Globus pallidus (tissue), 1 donor: ENCODE results near the gene TANC1.
A peak's percentile ranks its signal among the peaks of the same experiment; 100 is the strongest.

Experiments
- DNase-seq: peaks from one replicate; pipeline ENCODE4 v3.0.0-alpha.2; 2015; ENCODE audit warnings: low spot score

The TANC1 gene

DNA sequence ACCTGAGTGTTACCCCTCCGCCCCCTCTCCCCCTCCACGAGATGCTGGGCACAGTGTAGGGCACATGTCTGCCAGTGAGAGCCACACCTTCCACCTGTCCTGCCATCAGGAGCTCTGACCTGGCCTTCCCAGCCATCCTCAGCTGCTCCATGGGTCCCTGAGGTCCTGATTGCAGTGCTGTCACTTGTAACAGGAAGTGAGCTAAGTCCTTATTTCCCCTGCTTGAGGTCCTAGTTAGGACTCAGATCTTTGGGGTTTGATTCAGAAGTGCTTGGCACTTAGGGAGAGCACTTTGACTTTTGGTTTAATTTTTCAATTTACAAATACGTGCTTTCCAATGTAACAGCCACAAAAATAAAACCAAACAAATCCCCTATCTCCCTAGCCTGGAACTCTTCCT lies 192.5 kb downstream of the TANC1 start:
- DNase-seq, result no peak

DNA sequence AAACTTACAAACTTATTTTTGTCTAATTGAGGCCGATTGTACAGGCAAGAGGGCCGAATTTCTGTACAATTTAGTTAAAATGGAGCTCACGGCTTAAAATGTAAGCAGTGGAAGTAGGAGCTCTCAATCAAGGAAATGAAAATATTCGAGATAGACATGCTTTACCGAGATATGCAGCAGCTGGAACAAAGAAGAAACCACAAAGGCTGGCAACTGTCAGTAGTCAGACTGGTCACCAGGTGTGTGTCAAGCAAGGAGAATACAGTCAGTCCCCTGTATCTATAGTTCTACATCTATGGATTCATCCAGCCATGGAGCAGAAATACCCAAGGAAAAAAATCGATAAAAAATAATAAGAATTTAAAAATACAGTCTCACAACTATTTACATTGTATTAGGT lies 195.5 kb downstream of the TANC1 start:
- no peak for DNase-seq

DNA sequence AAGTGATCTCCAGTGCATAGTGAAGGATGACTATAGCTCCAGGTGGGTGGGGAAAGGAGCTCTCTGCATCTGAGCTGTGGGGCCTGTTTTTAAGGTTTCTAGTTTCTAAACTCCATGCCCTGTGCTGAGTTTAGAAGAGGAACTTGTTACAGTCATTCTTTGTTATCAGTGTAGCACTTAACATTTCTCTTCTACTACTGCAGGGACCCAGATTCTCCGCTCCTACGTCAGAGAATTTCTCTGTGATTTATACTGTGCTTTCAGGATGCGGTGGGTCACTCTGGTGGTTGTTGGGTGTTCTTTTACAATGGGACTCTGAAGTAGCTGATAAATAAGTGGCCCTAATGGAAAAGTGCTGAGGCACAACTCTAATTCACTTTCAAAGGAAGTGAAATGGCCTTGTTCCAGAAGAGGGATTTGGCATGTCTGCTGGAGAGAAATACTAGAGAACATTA lies 196.0 kb downstream of the TANC1 start:
- DNase-seq, result no peak

DNA sequence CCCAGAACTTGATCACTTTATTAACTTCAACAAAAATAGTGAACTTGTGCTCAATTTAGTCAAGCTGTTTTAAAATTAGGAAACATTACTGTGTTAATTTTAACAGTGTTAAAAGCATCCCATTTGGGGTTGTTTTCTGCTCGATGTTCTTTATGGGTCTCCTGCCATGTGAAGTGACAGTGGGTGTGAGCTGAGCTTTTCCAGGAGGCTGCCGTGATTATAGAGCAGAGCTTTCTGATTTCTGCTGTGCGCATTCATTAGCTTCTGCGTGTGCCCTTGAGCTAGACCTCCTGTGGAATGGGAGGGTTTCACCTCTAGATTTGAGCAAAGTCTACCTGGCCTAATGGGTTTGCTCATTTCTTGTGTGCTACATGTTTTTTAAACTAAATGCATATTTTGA lies 196.6 kb downstream of the TANC1 start:
- DNase-seq, result no peak

DNA sequence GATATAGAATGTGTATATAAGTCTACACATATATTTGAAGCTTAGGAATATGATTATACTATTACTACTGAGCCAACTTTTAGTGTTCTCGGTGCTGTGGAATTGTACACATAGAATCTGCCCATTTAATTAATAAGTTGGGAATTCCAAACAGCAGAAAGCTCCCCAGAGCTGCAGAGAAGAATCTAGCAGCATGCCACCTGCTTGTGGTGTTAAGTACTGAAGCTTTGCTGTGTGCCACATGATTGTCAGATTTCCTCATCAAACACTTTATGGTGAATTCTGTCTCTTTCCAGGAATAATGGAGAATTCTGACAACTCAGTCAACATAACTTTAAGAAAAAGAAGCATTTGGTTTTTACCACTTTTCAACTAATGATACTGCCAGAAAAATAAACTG lies 200.3 kb downstream of the TANC1 start:
- DNase-seq, result no peak

DNA sequence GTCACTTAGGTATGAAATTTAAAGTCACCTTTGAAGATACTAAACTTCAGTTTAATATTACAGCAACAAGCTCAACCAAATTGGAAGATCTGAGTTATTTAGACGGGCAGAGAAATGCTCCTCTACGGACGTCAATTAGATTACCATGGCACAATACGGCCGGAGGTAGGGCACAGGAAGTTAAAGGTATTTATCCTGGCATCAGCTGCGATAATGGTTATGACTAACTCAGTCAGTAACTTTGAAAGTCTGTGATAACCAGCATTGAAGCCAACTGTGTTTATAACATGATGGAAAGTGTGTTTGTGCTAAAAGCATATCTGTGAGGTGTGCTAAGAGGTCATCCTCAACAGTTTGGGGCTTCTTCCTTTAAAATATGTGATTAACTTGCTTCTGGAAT lies 200.7 kb downstream of the TANC1 start:
- no peak for DNase-seq

DNA sequence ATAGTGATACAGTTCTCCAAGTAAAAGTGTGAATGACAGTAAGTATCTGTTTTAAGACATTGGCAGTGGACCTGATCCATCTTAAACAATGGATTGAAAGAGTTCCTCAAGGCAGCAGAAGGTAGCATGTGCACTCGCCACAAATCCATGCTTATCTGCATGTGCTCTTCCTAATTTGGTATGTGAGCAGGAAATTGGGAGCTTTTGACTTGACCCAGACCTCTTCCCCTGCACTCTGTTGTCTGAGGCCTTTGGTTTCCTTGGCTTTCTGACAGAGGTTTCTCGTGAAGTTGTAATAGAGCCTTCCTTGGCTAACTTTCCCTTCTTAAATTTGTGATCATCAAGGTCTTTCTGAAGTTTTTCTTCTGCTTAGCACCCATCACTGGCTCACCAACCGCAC lies 204.0 kb downstream of the TANC1 start:
- no peak for DNase-seq

DNA sequence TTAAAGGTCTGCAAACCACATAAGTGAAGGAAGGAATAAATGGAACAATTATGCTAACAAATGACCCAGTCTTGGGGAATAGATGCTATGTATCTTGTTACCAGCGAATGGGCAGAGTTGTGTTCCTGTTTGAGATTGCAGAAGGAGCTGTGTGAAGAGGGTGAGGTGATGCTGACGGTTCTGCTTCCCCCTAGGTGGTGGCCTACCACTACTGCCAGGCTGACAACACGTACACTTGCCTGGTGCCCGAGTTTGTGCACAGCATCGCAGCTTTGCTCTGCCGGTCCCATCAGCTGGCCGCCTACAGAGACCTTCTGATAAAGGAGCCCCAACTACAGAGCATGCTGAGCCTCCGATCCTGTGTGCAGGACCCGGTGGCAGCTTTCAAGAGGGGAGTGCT lies 206.3 kb downstream of the TANC1 start:
- DNase-seq, result no peak

DNA sequence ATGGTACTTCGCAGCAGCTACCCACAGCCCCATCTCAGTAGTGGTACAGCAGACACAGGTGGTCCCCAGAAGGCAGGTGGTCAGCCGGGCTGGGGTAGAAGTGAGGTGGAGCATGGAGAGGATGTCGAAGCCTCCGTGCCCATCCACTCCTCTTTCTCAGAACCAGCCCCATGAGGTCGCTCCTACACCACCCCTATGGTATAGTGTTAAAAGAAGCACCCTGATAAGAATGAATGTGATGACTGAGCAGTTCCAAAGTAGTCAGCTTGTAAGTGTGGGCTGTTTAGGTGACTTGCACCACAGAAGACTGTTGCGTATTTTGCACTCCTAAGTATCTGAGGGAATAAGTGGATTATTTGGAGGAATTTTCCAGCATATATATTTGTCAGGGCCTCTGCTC lies 206.7 kb downstream of the TANC1 start:
- no peak for DNase-seq

DNA sequence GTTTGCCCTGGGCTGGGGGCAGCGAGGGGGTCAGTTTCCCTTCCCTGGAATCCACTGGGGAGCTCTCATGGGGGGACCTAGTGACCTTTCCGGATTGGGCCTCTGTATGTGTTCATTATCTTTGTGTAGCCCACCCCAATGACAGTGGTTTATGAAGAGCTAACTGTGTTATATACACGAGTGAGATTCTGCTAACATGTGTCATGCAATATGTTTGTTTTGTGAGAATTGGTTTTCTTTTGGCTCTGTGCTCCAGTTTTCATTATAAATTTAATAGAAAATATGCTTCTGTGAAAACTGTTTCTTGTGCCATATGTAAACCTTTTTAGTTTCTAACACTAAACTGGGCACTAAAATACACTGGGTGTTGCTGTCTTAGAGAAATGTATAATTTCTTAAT lies 207.5 kb downstream of the TANC1 start:
- DNase-seq, result no peak

DNA sequence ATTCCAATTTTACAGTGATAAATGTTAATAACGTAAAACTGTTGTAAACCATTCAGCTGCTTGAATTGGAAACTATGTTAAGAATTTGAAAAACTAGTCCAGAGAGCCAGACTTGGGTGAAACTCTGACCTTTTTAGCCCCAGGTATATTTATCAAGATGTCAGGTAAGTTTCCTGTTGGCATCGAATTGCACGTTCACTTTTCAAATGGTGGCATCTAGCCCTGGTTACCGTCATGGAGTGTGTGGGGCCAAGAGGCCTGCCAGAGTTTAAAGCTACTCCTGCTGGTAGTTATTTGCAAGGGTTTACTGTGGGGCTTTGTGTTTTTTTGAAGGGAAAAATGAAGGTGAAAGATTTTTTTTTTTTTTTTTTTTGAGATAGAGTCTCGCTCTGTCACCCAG lies 208.1 kb downstream of the TANC1 start:
- no peak for DNase-seq

DNA sequence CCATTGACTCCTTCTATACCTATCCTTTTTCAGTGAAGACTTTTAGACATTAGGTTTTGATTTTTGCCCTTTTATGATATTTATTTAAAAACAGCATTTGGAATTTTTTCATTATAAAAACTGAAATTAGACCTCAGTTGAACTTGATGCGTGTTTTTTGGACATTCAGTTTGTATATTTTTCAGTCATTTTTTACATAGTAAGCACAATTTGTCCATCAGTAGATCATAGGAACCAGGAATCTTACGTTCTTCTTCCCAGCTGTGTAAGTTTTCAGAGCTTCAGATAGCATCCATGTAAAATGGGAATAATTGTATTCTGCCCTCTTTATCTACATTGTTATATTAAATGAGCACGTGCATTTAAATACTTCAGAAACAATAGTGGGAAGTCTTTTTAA lies 208.9 kb downstream of the TANC1 start:
- DNase-seq, result no peak

DNA sequence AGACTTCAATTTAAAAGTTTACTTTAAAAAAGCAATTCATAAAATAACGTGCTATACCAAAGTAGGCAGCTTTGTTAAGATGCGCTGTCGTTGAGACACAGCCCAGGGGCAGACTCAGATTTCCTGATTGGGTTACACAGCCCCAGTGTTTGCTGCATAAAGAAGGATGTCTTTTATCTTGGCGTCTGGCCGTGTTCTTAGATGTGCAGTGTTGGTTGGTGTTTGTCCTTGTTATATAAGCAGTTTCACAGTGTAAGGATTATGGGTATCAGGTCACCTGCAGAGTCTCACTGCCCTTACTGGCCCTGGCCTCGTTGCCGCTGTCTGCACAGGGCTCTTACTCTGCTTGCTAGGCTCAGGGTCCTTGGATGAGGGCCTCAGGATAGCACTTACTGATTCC lies 209.5 kb downstream of the TANC1 start:
- DNase-seq, result peak; percentile 21

DNA sequence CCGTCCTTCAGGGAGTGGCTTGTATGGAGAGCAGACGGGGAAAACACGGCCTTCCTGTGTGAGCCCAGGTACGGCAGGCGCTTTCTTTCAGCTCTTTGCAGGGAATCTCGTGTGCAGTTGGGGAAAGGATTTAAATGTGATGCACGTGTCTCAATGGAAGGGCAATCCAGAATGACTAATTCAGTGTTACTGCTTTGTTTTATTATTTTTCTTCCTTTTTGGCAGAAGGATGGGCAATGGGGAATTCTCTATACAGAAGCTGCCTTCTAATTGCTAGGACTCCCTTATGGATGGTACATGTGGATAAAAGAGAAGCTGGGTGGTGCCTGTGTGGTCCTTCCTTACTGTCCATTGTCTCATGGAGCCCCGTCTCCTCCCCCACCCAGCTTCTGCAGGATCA lies 210.7 kb downstream of the TANC1 start:
- DNase-seq, result no peak

DNA sequence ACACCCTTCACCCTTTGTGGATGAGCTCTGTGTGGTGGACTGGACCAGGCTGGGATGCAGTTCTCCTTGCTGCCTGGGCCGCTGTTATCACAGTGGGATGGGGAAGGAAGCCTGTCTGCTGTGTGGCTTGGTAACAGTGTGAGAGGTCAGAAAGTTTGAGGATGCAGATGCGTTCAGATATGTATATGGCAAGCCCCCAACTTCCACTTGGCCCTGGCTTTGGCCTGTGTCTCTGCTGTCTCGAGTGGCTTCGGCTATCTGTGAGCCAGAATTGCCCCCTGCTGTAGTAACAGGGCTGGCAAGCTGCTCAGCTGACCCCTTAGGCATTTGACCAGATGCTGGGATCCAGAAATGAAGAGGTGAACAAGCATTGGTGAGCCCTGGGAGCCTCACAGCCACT lies 211.3 kb downstream of the TANC1 start:
- DNase-seq, result no peak

DNA sequence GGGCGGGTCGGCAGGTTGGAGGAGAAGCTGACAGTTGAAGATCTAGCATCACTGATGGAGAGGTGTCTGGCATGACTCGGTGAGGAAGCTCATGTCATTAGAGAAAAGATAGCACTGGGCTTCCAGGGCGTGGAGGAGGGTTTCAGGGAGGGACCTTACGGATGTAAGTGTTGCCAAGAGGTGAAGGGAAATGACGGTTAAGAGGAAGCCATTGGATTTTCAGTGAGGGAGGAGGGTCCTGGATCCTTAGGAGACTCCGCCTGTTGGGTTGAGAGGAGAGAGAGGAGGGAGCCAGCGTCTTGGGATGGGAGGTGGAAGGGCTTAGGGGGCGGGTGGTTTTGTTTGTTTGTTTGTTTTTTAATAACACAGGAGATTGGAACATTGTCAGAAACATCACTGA lies 214.9 kb downstream of the TANC1 start:
- DNase-seq, result no peak

DNA sequence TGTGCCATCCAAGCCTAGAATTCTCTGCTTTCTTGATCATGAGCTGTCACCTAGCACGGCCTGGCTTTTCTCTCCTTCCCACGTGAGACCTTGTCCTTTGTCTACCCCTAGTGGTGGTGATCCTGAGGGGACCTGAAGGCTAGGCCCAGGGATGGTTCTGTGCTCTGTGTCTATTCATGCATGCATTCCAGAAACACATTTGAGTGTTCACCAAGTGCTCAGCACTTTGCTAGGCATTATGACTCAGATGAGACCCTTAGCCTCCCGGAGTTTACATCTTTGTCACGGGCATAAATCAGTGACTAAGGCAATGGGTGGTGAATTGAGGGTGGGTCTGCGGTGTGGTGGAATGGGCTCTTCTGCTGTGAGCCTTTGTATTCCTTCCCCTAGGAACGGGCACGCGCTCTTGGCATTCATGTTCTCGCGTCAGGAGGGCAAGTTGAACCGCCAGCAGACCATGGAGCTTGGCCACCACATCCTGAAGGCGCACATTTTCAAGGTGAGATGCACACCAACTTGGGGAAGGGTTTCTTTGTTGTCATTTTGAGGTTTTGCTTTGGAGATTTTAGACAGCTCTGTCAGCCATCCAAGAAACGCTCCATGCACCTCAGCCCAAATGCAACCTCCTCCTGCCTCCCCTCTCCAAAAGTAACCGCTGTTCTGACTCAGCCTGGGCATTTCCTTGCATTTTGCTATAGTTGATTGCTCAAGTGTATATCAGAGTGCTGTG lies 217.1 kb downstream of the TANC1 start:
- no peak for DNase-seq

DNA sequence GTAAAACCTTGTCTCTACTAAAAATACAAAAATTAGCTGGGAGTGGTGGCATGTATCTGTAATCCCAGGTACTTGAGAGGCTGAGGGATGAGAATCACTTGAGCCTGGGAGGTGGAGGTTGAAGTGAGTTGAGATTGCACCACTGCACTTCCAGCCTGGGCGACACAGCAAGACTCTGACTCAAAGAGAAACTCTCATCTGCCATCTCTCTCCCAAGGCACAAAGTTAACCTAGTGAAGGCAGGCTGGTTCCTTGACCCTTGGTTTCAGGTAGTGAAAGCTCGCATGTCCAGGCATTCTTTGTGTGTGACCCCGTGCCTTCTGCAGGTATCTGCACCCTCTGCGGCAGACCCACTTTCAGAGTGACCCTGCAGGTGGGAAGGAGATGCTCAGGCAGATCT lies 218.0 kb downstream of the TANC1 start:
- no peak for DNase-seq

DNA sequence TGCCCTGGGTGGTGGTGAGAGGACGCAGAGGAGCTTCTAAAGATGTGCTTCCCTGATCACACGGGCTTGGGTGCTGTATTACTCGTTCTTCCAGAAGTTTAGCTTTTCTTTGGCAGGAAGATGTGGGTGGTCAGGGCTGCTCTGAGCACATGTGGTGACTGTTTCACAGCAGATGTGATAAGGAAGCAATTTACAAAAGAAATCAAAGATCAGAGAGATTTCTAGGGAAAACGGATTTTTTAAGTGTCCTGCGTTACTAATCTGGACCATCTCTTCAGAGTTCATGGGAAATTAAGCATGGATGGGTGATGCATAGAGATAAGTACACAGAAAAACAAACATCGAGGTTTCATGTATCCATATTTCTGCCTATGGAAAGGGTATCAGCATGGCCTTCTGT lies 218.7 kb downstream of the TANC1 start:
- no peak for DNase-seq

DNA sequence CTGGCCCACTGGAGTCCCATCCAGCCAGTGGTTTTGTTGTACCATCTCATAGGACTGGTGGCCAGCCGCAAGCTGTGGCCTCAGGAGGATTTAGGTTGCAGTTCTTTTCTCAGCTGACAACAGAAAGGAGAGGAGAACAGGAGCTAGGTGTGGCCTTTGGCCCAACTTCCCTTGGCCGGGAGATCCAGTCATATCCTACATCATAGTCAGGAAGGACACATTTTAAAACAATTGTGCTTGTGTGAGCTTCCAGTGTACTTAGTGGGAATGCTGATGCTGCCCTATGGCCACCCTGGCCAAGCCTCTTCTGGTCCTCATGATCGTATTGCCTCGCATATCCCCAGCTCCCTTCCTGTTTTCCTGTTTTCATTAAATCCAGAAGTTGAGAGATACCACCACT lies 220.0 kb downstream of the TANC1 start:
- no peak for DNase-seq

DNA sequence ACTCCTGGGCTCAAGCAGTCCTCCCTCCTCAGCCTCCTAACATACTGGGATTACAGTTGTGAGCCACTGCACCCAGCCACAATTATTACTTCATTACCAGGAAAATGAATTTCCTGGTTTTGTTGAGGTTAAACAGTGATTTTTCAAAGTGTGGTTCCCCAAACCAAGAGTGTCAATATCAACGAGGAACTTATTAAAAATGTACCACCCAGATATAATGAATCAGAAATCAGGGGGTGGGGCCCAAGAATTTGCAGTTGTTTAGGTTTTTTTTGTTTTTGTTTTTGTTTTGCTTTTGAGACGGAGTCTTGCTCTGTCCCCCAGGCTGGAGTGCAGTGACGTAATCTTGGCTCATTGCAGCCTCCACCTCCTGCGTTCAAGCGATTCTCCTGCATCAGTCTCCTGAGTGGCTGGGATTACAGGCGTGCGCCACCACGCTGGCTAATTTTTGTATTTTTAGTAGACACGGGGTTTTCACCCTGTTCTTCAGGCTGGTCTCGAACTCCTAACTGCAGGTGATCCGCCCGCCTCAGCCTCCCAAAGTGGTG lies 224.0 kb downstream of the TANC1 start:
- no peak for DNase-seq

DNA sequence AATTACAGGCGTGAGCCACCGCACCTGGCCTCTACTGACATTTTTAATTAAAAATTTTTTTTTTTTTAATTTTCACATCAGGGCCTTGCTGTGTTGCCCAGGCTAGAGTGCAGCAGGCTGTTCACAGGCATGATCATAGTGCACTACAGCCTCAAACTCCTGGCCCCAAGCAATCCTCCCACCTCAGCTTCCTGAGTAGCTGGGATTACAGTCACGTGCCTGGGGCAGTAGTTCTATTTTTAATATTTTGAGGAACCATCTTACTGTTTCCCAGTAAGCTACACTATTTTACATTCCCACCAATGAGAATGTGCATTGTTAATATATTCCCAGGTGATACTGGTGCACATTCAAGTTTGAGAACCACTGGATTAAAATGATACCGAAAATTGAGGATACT lies 225.4 kb downstream of the TANC1 start:
- DNase-seq, result no peak

DNA sequence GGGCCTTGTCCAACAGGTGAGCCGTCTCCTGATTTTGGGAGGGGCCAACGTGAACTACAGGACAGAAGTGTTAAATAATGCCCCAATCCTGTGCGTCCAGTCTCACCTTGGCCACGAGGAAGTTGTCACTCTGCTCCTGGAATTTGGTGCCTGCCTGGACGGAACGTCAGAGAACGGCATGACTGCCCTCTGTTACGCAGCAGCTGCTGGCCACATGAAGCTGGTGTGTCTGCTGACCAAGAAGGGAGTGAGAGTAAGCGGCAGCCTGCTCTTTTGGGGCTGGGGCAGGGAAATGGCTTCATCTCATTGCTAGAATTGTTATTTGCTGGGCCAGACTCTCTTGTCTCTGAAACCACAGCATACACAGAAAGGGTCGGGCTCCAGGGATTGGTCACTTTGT lies 225.8 kb downstream of the TANC1 start:
- DNase-seq, result peak; percentile 36

DNA sequence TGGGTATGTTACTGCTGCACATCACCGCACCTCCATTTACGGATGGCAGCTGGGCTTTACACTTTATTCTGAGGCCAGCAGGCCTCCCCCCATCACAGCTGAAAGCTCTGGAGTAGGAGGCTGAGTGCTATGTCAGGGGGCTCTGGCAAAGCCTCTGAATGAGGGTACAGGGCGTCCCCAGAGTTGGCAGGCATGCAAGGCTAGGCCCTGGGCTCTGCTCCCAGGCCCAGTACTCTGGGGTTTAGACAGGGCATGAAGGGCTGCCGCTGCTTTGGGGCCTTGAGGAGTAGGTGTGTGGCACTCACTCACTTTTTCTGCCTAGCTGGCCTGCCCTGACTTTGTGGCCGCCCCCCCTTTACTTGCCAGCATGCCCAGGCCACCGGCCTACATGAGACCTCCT lies 227.3 kb downstream of the TANC1 start:
- peak; percentile 64 for DNase-seq
